Activated B cell treated with CpG ODN at 0.5 μM for 24 hours (primary cell): Measurements from ENCODE around the gene FGGY. TPM values are rescaled to one million over a fixed set of nuclear protein-coding genes. Genes with fewer than 3 reads are reported as not detected.

ENCODE experiments used
- ATAC-seq: fragments of 200-7000 bp; cut with Tn5 transposase; one replicate; pipeline ENCODE4 v1.10.0; 2021; ENCODE audit warnings: low read depth, mild to moderate bottlenecking, moderate library complexity
- CTCF ChIA-PET: fragments of 350-600 bp; sonication (Branson Sonifier 250); formaldehyde crosslinking; loops from one replicate; lab custom pipeline; 2021; ENCODE audit warnings: antibody characterized with exemption; lab: Charles Lee
- POLR2A ChIA-PET: fragments of 350-600 bp; sonication (Branson Sonifier 250); formaldehyde crosslinking; loops from one replicate; lab custom pipeline; 2021; ENCODE audit warnings: antibody characterized with exemption; lab: Charles Lee
- DNase-seq: peaks from one replicate; pipeline ENCODE4 v3.0.0; 2022
- H3K27ac Mint-ChIP-seq: one replicate; pipeline ENCODE4 v1.8.0; 2020; ENCODE audit warnings: mixed read lengths
- H3K27me3 Mint-ChIP-seq: one replicate; pipeline ENCODE4 v1.8.0; 2021; ENCODE audit warnings: mixed read lengths
- H3K36me3 Mint-ChIP-seq: one replicate; pipeline ENCODE4 v1.8.0; 2021; ENCODE audit warnings: low read depth, mixed read lengths
- H3K4me1 Mint-ChIP-seq: one replicate; pipeline ENCODE4 v1.8.0; 2021; ENCODE audit warnings: mixed read lengths
- H3K4me3 Mint-ChIP-seq: one replicate; pipeline ENCODE4 v1.8.0; 2020; ENCODE audit warnings: mild to moderate bottlenecking, mixed read lengths
- H3K9me3 Mint-ChIP-seq: one replicate; pipeline ENCODE4 v1.8.0; 2020; ENCODE audit warnings: mixed read lengths
- intact Hi-C: fragments of 100-400 bp; cut with micrococcal nuclease; formaldehyde crosslinking; loops from one replicate; pipeline ENCODE4 v1.15.1; 2024
- total RNA-seq: library from RNA; stranded (reverse); gene quantifications from 2 replicates; pipeline ENCODE4 v1.2.3, GENCODE V29; 2022
- TF ChIP-seq, protein P1 (sequence below): fragments of 200-600 bp; IDR thresholded peaks from one replicate; pipeline ENCODE4 v1.8.0; 2022; ENCODE audit warnings: antibody characterized with exemption, mild to moderate bottlenecking

The FGGY gene
- total RNA-seq, 1 donor from 2014 or later = 24.0 TPM

DNA sequence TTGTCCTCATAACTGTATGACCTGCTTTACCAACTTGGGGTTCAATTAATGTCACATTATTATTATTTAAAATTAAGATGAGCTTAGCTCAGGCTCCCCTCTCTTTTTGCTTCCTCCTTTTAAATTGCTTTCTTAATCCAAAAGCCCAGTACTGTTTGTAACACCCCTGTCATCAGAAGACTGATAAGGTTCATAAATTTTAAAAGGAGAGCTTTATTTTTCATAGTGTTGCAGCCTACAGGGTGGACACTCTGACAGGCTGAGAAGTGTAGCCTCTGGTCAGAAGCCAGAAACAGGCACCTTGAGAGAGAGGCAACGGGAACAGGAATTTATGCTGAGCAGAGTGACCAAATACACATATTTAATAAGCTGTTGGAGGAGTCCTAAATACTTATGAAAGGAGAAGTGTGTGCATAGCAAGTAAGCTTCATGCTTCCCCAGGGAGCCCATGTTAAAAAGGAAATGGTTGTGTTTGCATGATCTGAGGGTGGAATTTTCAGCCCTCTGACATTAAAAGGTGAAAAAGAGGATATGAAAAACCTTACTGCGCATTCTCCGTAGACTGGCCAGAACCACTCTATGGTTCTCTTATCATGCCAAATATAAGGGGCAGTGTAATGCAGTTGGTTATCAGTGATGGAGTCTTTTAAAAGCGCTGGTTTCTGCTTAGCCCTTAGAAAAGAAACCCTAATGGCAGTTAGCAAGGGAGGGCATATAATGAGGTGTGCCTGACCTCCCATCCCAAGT lies 30.5 kb upstream of the FGGY start:
- intact Hi-C loops = loop anchor here (1.0 to 2.0 kb wide), 5 partner anchors 26 to 482 kb away; partner anchors contain the start of gene JUN
- TF ChIP-seq, protein P1, sequence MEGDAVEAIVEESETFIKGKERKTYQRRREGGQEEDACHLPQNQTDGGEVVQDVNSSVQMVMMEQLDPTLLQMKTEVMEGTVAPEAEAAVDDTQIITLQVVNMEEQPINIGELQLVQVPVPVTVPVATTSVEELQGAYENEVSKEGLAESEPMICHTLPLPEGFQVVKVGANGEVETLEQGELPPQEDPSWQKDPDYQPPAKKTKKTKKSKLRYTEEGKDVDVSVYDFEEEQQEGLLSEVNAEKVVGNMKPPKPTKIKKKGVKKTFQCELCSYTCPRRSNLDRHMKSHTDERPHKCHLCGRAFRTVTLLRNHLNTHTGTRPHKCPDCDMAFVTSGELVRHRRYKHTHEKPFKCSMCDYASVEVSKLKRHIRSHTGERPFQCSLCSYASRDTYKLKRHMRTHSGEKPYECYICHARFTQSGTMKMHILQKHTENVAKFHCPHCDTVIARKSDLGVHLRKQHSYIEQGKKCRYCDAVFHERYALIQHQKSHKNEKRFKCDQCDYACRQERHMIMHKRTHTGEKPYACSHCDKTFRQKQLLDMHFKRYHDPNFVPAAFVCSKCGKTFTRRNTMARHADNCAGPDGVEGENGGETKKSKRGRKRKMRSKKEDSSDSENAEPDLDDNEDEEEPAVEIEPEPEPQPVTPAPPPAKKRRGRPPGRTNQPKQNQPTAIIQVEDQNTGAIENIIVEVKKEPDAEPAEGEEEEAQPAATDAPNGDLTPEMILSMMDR = no peak
- Mint-ChIP-seq H3K4me1 (peaks cover 63% of the 10 kb centered on the region), H3K27ac (peak overlapping the region; percentile 97), H3K4me3 (peak overlapping the region; percentile 75), H3K9me3 (peaks cover 3% of the 10 kb centered on the region), H3K36me3 (no peaks in the 10 kb centered on the region), H3K27me3 (no peaks in the 10 kb centered on the region)
- ChIA-PET POLR2A (interaction anchor here (0.6 to 3.7 kb wide), 14 partner anchors 11 to 483 kb away, joined by 3 to 44 read pairs (median 4); partner anchors contain the start of genes FGGY and JUN), CTCF (interaction anchor here (2.1 kb wide), 1 partner anchor 26 kb away, joined by 11 read pairs; no protein-coding TSS in a partner anchor)
- ATAC-seq (peak; percentile 92), DNase-seq (peak; percentile 21)

DNA sequence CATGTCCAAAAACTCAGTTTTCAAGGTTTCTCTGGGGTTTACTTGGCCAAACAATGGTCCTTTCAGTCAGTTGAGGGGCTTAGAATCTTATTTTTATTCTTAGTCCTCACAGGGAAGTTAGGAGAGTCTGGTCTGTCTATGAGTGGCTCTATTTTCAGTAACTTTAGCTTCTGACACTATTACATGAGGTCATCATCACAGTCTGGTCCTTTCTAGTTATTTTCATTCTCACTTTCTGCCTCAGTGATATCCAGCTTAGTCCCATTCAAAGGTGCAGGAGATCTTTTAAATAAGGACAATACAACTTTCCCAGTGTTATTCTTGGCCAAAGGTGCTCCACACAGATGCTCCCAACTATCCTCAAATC lies 30.0 kb upstream of the FGGY start:
- ChIA-PET POLR2A (interaction anchor here (0.6 to 3.7 kb wide), 10 partner anchors 23 to 484 kb away, joined by 3 to 44 read pairs (median 6); partner anchors contain the start of genes FGGY and JUN), CTCF (interaction anchor here (2.1 kb wide), 1 partner anchor 25 kb away, joined by 11 read pairs; no protein-coding TSS in a partner anchor)
- ATAC-seq = peak; percentile 11
- DNase-seq = no peak
- Mint-ChIP-seq H3K4me3 (peak overlapping the region; percentile 75), H3K27me3 (no peaks in the 10 kb centered on the region), H3K36me3 (no peaks in the 10 kb centered on the region), H3K4me1 (peaks cover 68% of the 10 kb centered on the region), H3K27ac (peak overlapping the region; percentile 97), H3K9me3 (peaks cover 3% of the 10 kb centered on the region)
- intact Hi-C loops = loop anchor here (1.0 to 2.0 kb wide), 5 partner anchors 25 to 483 kb away; partner anchors contain the start of gene JUN
- TF ChIP-seq, protein P1 = no peak

DNA sequence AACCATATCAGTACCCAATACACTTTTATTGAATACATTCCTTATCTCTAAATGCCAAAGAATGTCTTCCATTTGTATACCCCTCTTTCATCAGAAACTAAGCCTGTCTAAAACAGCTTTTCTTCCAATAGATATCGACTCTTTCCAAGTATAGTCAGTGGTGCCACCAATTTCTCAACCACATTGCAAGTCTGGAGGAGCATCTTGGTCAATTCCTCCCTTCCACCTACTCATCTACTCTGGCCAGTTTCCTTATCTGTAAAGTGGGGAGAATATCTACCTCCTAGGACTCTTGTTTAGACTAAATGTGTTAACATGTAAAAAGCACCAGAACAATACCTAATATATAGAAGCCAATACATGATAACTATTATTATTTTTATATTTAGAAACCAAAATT lies 28.5 kb upstream of the FGGY start:
- no peaks in the 10 kb centered on the region for H3K27me3 Mint-ChIP-seq
- H3K36me3 Mint-ChIP-seq = no peaks in the 10 kb centered on the region
- peaks cover 80% of the 10 kb centered on the region for H3K4me1 Mint-ChIP-seq
- peaks cover 3% of the 10 kb centered on the region for H3K9me3 Mint-ChIP-seq
- TF ChIP-seq, protein P1 = no peak
- ATAC-seq (no peak), DNase-seq (no peak)
- no peak overlapping the region for H3K4me3 Mint-ChIP-seq
- POLR2A ChIA-PET = interaction anchor here (1.1 to 3.7 kb wide), 2 partner anchors 28 to 485 kb away, joined by 3 to 44 read pairs; partner anchors contain the start of gene JUN
- CTCF ChIA-PET = no interaction called here
- intact Hi-C loops = no loop called here
- peak overlapping the region; percentile 97 for H3K27ac Mint-ChIP-seq

DNA sequence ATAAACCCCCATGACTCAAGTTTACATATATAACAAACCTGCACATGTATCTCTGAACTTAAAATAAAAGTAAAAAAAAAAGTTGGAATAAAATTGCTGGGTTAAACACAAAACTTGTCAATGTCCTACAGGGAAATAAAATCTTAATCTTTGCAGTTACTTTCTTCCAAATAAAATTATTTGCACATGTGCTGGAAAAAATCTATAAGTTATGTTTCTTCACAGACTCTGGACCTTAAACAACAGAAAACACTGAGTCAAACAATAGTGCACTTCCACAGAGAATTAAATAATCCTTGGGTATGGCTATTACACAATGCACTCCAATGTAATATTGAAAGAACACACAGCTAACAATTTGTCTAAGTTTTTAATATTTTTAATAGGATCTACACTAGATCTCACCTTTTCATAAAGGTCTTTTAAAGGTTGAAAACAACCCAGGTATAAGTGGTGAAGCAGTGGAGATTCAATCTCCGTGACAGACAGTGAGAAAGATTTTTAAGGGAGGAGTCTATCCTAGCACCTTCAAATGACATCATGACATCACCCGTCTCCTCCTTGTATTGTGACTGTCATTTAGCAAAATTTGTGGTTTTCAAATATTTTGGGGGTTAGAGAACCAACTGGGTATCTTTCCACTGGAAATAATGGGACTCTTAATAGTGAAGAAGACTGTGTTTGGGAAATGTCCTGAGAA lies 25.2 kb upstream of the FGGY start:
- no peaks in the 10 kb centered on the region for H3K27me3 Mint-ChIP-seq
- no peak for DNase-seq
- peak overlapping the region; percentile 84 for H3K27ac Mint-ChIP-seq
- ATAC-seq = peak; percentile 42
- ChIA-PET POLR2A (interaction anchor here (1.2 to 2.4 kb wide), 8 partner anchors 14 to 490 kb away, joined by 3 to 39 read pairs (median 6); partner anchors contain the start of genes FGGY and JUN), CTCF (interaction anchor here (0.8 to 1.3 kb wide), 5 partner anchors 13 to 43 kb away, joined by 3 to 5 read pairs (median 5); no protein-coding TSS in a partner anchor)
- H3K9me3 Mint-ChIP-seq = peaks cover 3% of the 10 kb centered on the region
- peak overlapping the region; percentile 54 for H3K4me3 Mint-ChIP-seq
- TF ChIP-seq, protein P1 = no peak
- intact Hi-C loops = loop anchor here (1.0 to 5.0 kb wide), 5 partner anchors 21 to 879 kb away; partner anchors contain the start of gene JUN
- peaks cover 64% of the 10 kb centered on the region for H3K4me1 Mint-ChIP-seq
- H3K36me3 Mint-ChIP-seq = no peaks in the 10 kb centered on the region
